GM19455 (cell line): ENCODE measurements around the gene SSH3.

Experiments used
- ATAC-seq: cut with Tn5 transposase; IDR thresholded peaks from one replicate; pipeline ENCODE4 v1.9.1; 2021; ENCODE audit not compliant: unreplicated experiment

The SSH3 gene

DNA sequence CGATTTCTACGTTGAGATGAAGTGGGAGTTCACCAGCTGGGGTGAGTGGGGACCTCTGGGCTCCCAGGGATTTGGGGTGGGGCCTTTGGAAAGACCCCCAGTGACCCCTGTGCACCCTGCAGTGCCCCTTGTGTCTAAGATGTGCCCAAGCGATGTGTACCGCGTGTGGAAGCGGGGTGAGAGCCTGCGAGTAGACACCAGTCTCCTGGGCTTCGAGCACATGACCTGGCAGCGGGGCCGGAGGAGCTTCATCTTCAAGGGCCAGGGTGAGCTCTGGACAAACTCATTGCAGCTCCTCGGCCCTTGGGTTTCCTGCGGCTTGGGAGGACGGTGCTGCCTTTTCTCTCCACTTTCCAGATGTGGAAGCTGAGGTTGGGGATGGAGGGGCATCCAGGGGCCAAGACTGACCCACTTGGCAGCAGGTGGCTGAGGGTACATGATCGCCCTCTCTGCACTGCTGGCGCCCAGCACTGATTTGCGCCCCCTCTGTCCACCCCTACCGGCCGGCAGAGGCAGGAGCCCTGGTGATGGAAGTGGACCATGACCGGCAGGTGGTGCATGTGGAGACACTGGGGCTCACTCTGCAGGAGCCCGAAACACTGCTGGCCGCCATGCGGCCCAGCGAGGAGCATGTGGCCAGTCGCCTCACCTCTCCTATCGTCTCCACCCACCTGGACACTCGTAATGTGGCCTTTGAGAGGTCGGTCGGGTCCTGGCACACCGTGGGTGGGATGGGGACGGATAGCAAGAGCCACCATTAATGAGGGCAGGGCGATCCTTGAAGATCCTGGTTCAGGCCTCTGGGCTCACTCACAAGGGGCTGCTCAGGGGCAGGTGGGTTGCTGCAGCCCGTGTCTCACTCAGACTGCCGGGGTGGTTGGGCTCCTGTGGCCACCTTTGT is 11.6 kb upstream of the SSH3 start:
- no peak for ATAC-seq

DNA sequence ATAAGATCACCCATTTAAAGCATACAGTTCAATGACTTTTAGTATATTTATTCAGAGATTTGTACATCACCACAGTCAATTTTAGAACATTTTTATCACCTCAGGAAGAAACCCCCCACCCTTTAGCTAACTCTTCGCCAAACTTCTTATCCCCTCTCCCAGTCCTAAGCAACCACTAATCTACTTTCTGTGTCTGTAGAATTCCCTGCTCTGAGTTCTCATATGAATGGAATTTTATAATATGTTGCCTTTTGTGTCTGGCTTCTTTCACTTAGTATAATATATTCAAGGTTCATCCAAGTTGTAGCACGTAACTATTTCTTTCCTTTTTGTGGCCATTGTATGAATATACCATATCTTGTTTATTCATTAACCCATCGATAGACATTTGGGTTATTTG is 10.7 kb upstream of the SSH3 start:
- ATAC-seq, result no peak

DNA sequence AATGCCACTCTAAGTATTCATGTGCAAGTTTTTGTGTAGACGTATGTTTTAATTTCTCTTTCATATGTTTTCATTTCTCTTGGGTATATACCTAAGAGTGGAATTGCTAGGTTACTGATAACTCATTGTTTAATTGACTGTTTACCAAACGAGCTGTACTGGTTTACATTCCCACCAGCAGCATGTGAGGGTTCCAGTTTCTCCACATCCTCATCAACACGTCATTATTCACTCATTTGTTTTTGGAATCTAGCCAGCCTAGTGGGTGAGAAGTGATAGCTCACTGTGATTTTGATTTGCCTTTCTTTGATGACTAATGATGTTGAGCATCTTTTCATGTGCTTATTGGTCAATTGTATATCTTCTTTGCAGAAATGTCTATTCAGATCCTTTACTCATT is 10.2 kb upstream of the SSH3 start:
- ATAC-seq, result no peak

DNA sequence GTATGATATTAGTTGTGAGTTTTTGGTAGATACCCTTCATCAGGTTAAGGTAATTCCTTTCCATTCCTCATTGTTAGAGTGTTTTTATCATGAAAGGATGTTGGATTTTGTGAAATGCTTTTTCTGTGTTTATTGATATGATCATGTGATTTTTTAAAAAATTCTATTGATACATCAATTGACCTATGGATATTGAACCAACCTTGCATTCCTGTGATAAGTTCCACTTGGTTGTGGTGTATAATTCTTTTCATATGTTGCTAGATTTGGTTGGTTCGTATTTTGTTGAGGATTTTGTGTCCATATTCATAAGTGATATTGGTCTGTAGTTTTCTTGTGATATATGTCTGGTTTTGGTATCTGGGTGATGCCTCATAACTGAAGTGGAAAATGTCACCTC is 7.5 kb upstream of the SSH3 start:
- ATAC-seq, result no peak

DNA sequence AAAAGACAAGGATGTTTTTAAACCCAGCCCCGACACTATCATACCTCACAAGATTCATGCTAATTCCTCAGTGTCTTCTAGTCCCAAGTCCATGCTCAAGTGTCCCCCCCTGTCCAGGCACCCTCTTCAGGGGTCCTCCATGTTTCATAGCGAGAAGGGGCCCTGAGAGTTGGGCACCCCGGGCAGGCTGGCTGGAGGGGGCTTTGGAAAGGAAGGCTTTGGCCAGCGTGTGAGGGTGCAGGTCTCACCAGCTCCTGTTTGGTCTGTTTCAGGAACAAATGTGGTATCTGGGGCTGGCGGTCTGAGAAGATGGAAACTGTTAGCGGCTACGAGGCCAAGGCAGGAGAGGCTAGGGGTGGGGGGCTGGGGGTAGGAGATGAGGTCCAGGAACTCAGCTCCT is 4.5 kb upstream of the SSH3 start:
- no peak for ATAC-seq

DNA sequence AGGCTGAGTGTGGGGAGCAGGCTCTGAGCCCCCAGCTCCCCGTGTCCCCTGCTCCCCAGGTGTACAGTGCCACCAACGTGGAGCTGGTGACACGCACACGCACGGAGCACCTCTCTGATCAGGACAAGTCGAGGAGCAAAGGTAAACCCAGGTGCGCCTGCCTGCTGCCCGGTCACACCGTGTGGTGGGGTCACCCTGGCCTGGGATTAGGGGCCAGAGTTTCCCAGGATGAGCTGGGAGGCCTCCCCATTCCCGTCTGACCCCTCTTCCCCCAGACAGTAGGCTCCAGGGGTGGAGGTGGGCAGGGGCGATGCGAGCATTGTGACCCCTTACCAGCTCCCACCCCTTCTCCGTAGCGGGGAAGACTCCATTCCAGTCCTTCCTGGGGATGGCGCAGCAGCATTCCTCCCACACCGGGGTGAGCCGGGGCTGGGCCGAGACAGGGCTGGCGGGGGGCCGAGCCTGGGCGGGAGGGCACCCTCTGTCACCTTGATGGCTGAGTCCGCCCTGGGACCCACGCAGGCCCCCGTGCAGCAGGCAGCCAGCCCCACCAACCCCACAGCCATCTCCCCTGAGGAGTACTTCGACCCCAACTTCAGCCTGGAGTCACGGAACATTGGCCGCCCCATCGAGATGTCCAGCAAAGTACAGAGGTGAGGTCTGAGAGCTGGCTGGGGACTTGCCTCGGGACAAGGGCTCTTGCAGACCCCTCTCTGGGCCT is 3.7 kb upstream of the SSH3 start:
- ATAC-seq, result no peak

DNA sequence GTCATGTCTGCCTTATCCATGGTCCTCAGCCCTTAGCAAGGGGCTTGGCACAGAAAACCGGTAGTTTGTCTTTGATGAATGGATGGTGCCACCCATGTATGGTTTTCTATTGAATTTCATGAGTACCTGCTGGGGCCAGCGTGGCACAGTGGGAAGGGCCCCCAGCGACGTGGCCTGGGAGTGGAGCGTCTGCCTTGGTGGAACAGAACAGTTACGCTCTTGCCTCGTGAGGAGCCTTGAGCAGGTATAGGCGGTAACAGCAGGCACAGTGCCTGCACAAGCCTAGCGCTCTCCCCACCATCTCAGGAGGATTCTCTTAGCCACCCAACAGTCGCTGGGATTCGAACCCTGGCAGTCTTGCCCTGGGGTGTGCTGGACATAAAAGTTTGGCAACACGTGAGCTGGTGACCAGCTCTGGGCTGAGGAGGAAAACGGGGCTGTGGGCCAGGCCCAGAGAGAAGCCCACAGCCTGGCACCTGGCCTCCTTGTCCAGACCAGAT is 3.0 kb upstream of the SSH3 start:
- ATAC-seq, result no peak

DNA sequence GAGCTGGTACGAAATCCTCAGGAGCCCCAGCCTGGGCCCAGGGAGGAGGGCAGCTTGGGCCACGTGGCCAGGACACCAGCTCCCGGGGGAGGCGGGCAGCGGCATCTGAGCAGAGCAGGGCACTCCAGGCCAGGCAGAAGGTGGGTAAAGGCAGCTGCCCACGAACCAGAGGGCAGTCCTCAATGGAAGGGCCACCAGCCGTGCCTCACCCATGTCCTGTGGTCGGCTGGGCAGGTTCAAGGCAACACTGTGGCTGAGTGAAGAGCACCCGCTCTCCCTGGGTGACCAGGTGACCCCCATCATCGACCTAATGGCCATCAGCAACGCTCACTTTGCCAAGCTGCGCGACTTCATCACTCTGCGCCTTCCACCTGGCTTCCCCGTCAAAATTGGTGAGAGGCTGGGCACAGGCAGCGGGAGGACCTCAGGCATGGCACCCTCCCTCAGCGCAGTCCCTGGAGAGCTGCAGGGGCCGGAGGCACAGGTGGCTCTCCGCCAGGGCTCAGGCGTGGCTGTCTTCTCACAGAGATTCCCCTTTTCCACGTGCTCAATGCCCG is 2.5 kb upstream of the SSH3 start:
- ATAC-seq, result no peak

DNA sequence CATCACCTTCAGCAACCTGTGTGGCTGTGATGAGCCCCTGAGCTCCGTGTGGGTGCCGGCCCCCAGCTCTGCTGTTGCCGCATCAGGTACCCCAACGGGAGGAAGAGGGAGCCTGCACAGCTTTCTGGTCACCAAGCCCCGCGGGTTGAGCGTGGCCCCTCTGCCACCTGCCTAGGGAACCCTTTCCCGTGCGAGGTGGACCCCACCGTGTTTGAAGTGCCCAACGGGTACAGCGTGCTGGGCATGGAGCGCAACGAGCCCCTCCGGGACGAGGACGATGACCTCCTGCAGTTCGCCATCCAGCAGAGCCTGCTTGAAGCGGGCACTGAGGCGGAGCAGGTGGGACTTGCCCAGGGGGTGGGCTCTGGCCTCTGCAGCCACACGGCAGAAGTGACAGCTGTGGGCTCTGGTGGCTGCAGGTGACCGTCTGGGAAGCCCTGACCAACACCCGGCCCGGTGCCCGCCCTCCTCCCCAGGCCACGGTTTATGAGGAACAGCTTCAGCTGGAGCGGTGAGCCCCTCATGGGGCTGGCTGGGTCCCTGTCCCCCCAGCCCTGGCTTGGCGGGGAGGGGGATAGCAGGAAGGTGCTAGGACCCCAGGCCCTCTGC is 1.9 kb upstream of the SSH3 start:
- no peak for ATAC-seq

DNA sequence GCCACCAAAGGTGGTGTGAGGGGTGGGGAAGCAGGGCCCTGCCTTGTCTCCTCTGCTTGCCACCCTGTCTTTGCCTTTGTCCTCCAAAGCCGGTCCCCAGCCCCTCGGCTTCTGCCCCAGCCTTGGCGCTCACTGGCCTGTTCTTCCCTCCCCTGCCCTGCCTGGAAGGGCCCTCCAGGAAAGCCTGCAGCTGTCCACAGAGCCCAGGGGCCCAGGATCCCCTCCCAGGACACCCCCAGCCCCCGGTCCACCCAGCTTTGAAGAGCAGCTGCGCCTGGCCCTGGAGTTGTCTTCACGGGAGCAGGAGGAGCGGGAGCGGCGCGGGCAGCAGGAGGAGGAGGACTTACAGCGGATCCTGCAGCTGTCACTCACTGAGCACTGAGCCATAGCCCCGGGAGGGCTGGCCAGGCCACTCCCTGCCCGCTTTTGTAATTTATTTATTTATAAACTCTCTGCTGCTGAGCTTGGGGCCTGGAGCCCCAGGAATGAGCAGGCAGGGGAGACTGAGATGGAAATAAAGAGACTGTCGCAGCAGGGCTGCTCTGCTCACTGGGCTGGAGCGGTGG is 1.3 kb upstream of the SSH3 start:
- ATAC-seq, result no peak

DNA sequence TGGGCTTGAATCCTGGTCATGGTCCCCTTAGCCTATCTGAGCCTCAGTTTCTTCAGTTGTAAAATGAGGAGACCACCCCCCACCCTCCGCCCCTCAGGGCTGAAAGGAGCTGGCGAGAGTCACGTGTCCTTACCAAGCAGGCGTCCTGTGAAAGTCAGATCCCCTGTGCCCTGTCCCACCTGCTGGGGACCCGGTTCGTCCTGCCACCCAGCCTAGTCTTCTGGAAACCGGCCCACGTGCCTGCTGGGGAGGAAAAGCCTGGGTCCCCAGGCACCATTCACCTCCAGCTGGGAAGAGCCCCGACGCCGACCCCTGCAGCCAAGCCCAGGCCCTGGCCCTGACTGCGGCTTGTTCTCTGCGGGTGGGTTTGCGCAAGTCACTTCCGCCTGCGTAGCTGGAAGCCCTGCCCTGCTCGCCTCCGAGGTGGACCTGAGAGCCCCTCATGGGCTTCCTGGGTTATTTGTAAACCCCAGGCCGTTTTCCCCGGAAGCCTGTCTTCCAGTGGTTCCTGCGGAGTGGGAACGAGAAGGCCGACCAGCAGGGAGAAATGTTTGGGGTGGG is 679 bp upstream of the SSH3 start:
- ATAC-seq, result no peak

DNA sequence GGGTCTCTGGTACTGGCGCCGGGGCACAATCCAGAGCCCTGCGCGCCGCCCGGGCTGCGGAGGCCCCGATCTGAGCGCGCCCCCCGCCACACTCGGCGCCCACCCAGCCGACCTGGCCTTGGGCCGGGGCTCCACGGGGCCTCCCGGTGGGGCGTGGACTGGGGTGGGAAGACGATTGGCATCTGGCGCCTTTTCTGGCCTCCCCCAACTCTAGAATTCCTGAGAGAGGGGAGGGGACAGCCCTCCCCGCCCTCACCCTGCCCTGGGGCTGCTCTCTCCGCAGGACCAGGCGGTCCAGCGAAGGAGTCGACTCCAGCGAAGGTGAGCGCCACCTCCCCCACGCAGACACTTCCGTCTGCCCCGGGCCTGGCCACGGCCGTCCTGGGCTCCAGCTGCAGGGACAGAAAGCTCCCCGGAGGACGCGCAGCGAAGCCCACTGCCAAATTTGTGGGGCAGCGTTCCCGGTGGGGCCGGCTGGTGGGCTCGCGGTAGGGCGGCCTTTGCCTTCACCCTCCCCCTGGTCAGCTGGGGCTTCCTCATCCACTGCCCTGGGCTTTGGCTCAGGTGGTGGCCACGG is 593 bp downstream of the SSH3 start:
- no peak for ATAC-seq

DNA sequence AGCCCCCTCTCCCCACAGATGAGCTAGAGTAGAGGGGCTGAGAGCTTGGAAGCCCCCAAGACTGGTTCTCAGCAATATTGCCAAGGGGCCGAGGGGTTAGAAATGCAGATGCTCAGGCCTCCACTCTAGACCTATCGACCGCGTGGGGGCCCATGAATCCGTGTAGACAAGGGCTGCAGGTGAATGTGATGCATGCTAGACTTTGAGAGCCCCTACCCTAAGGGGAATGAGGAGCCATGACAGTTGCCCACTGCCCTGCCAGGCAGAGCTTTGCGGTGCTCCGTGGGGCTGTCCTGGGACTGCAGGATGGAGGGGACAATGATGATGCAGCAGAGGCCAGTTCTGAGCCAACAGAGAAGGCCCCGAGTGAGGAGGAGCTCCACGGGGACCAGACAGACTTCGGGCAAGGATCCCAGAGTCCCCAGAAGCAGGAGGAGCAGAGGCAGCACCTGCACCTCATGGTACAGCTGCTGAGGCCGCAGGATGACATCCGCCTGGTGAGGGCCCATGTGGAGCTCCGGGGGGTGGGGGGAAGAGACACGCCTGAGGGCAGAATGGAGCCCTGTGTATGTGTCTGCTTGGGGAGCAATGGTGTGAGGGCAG is 1.3 kb downstream of the SSH3 start:
- ATAC-seq, result no peak

DNA sequence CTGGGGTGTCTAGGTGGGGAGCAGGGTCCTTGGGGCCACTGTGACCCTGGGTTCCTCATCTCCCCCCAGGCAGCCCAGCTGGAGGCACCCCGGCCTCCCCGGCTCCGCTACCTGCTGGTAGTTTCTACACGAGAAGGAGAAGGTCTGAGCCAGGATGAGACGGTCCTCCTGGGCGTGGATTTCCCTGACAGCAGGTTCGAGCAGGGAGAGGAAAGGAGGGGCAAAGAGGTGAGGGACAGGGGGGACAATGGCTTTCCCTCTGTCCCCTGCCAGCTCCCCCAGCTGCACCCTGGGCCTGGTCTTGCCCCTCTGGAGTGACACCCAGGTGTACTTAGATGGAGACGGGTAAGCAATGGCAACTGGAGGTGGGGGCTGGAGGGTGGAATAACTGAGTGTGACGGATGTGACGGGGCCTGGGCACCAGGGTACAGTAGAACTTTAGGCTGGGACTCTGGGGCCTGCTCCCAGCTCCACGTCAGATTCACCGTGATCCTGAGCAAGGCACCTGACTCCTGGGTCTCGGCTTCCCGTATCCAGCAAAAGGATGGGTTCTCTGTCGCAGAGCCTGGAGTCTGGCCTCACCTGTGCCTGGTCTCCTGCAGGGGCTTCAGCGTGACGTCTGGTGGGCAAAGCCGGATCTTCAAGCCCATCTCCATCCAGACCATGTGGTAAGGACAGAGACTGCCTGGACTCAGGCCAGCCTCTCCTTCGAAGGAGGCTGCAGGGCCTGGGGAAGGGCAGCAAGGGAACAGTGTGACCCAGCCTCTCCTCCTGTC is 3.6 kb downstream of the SSH3 start:
- ATAC-seq, result no peak

DNA sequence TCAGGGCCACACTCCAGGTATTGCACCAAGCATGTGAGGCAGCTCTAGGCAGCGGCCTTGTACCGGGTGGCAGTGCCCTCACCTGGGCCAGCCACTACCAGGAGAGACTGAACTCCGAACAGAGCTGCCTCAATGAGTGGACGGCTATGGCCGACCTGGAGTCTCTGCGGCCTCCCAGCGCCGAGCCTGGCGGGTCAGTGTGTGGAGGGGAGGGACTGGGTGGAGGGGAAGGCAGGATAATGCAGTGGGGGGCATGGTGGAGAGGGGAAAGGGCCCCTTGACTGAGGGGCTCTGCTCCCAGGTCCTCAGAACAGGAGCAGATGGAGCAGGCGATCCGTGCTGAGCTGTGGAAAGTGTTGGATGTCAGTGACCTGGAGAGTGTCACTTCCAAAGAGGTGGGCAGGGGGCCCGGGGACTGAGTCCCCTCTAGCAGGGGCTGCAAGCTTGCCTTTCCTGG is 4.2 kb downstream of the SSH3 start:
- no peak for ATAC-seq

DNA sequence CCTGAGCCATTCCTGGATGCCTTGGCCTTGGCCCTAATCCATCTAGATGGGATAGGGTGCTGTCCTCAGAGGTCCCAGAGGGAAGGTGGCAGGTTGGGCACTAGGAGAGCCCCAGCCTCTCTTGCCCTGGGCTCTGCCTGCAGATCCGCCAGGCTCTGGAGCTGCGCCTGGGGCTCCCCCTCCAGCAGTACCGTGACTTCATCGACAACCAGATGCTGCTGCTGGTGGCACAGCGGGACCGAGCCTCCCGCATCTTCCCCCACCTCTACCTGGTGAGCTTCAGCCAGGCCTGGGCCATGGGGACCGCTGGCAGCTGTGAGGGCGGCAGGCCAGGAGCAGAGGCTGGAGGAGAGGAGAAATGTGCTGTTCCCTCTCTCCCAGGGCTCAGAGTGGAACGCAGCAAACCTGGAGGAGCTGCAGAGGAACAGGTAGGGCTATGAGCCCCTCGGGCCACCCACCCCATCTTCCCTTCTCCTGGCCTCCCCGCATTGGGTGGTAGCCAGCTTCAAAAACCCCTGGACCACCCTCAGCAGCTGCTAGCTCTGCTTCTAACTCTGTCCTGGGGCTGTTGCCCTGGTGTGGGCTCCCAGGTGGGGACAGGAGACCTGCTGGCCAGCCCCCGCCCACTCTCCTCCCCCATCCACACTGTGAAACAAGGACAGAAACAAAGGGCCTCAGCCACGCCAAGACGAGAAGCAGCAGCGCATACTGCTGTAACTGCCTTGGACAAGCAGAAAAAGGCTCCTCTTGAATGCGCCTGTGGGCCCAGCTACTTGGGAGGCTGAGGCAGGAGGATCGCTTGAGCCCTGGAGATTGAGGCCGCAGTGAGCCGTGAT is 4.9 kb downstream of the SSH3 start:
- no peak for ATAC-seq

DNA sequence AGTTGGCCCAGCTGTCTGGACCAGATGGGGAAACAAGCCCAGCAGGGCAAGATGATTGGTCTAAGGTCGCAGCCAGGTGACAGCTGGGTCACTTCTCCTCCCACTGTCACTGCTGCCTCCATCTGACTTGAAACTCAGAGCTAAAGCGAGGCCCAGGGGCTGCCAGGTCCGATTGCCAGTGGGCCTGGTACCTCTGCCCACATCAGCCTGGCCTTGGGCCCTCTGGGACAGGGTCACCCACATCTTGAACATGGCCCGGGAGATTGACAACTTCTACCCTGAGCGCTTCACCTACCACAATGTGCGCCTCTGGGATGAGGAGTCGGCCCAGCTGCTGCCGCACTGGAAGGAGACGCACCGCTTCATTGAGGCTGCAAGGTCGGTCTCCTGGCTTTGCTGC is 5.8 kb downstream of the SSH3 start:
- ATAC-seq, result no peak

DNA sequence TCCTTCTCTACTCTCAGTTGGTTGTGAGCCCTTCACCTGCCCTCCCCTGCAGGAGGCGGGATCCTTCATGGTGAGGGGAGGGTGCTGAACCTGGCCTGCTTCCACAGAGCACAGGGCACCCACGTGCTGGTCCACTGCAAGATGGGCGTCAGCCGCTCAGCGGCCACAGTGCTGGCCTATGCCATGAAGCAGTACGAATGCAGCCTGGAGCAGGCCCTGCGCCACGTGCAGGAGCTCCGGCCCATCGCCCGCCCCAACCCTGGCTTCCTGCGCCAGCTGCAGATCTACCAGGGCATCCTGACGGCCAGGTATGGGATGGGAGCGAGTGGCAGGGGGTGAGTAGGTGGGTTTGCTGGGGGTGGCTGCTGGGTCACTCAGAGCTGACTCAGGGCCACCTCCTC is 6.3 kb downstream of the SSH3 start:
- no peak for ATAC-seq
